Stimulated activated CD8-positive, alpha-beta memory T cell treated with anti-CD3 and anti-CD28 coated beads, Interleukin-2, amount 100 ng/mL, for 48 hours (primary cell): ENCODE measurements around the gene FSCN2.
"Not testable (repeated sequence)": the region's sequence is repeated elsewhere in the genome, so short reads cannot be mapped to it uniquely, and the experiment has no call there.

ENCODE experiments used
- DNase-seq, 2 donors: peaks; one replicate each; pipeline ENCODE4 v3.0.0-alpha.2; 2020; ENCODE audit warnings: low read depth in 2 of 2

FSCN2 gene

DNA sequence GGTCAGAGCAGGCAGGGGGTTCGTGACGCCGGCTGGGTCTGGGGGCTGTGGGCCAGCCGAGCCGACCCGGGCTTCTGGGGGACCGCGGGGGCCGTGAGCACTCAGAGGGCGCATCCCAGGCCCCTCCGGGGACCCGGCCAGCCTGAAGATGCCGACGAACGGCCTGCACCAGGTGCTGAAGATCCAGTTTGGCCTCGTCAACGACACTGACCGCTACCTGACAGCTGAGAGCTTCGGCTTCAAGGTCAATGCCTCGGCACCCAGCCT, 140 bp downstream of the FSCN2 start:
- DNase-seq = no peak

- no peak for DNase-seq
Measured at GRCh38 chr17:81528651-81529436, 667 bp downstream of the FSCN2 start.

DNA sequence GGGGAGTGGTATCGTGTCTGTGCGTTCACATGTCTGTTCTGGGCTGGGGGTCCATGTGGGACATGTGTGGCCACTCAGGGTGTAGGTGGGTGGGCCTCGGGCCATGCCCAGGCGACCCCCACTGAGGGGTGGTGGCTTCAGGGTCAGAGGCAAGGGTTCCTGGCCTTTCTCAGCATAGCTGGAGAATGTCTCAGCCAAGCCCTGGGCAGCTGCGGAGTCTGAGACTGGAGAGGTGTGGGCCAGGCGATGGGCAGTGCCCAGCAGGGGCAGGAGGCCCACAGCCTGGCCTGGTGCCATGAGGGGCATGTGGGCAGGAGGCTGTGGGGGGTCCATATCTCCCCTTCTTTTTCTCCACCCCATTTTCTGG, 1.2 kb downstream of the FSCN2 start:
- DNase-seq = no peak

DNA sequence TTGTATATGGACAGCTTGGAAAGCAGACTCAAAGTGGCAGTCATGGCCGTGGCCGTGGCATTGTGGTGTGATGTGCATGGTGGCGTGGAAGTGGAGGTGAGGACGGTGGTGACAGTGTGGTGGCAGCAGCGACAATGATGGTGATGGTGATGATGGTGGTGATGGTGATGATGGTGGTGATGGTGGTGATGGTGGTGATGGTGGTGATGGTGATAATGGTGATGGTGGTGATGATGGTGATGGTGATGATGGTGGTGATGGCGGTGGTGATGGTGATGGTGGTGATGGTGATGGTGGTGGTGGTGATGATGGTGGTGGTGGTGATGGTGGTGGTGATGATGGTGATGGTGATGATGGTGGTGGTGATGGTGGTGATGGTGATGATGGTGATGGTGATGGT, 2.8 kb downstream of the FSCN2 start:
- not testable (repeated sequence) for DNase-seq

DNA sequence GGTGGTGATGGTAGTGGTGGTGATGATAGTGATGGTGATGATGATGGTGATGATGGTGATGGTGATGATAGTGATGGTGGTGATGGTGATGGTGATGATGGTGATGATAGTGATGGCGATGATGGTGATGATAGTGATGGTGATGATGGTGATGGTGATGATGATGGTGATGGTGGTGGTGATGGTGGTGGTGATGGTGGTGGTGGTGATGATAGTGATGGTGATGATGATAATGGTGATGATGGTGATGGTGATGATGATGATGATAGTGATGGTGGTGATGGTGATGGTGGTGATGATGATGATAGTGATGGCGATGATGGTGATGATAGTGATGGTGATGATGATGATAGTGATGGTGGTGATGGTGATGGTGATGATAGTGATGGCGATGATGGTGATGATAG, 3.8 kb downstream of the FSCN2 start:
- not testable (repeated sequence) for DNase-seq

DNA sequence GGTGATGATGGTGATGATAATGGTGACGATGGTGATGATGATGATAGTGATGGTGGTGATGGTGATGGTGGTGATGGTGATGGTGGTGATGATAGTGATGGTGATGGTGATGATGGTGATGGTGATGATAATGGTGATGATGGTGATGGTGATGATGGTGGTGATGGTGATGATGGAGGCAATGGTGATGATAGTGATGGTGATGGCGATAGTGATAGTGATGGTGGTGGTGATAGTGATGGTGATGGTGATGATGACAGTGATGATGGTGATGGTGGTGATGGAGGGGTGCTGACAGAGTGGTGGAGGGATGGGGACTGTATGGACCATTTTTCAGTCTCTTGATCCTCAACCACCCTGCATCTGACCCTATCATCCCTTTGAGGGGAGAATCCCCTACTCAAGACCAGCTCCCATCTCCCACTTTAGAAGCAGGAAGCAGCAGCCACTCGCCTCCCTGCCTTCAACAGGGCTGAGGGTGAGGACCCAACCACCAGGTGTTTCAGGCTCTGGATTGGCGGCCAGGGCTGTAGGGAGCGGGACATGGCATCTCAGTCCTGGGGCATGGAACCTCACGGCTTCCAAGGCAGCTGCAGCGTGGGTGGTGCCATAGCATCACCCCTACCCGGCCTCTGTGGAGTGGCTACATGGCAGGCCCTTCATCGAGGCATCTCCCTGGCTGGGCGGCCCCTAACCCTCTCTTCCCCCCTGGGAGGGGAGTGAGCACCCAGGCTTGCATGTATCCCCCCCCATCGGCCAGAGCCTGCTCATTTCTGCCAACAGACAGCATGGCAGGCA, 4.5 kb downstream of the FSCN2 start:
- DNase-seq = no peak

- DNase-seq = no peak
Measured at GRCh38 chr17:81533339-81534141, 5.4 kb downstream of the FSCN2 start.

DNA sequence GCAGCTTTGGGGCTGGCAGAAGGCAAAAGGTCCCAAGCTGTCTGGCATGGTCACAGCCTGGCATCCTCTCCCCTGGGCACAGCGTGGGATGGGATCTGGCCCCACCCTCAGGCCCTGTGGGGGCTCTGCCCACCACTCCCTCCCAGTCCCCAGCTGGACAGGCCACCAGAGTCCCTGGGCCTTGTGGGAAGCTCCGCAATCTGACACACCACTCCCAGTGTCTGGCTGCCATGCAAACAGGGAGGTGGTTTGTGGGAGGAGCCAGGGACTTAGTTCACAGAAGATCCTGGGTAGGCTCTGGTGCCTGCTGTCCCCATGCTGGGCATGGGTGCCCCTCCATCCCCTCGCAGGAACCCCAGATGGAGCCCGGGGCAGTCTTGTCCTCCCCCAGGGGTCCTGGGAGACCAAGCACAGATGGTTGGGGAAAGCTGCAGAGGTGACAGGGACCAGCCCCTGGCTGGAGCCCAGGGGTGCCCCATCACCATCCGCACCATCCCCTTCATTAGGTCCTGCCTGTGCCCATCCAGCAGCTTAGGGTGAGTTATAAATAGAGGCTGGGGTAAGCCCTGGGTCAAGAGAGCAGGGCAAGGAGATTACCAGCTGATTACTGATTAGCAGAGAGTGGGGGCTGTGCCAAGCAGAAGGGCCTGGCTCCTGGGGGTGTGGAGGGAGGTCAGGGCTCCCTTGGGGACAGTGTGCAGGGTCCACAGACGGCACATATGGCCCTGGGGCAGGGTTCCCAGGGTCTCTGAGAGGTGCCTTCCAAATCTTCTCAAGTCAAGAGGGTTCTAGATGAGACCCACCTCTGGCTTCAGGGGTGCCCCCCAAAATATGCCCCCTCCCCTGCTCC, 6.2 kb downstream of the FSCN2 start:
- no peak for DNase-seq

GRCh38 chr17:81535007-81535328, 6.8 kb downstream of the FSCN2 start:
- DNase-seq = no peak

DNA sequence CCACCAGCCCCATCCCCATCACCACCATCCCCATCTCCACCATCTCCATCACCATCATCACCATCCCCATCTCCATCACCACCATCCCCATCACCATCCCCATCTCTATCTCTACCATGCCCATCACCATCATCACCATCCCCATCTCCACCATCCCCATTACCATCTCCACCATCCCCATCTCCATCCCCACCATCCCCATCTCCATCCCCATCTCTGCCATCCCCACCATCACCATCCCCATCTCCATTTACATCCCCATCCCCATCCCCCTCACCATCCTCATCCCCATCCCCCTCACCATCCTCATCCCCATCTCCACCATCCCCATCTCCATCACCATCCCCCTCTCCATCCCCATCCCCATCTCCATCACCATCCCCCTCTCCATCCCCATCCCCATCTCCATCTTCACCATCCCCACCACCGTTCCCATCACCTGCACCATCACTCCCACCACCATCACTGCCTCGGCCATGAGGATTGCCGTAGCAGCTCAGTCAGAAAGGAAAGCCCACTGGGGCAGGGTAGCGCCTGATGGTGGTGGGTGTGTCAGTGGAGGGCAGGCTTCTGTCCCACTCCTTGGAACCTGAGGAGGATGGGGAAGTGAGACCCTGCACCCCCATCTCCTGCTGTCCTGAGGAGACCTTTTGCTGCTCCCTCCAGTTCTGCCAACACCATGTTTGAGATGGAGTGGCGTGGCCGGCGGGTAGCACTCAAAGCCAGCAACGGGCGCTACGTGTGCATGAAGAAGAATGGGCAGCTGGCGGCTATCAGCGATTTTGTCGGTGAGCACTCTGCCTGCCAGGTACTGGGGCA, 7.5 kb downstream of the FSCN2 start:
- no peak for DNase-seq

- no peak for DNase-seq
Measured at GRCh38 chr17:81536299-81537290, 8.4 kb downstream of the FSCN2 start.

DNA sequence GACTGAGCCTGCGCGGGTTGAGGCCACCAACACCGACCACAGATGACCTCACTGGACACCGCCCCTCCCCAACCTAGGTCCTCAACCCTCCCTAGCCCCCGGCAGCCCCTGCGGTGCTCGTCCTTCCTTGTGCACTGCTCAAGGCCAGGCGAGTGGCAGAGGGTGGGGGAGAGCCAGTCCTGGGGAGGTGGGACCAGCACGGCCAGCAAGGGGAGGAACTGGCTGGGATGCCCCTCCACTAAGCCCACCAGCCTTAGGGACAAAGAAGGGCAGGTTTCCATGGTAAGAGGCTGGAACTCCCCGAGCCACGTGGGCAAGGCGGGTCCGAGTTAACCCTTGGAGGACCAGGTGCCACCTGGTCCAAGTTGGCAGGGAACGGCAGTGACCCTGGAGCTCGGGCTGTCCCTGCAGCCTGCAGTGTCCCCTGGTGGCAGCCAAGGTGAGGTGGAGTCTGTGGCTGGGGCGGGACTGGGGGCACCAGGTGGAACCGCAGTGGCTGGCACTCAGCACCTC, 9.2 kb downstream of the FSCN2 start:
- no peak for DNase-seq

DNA sequence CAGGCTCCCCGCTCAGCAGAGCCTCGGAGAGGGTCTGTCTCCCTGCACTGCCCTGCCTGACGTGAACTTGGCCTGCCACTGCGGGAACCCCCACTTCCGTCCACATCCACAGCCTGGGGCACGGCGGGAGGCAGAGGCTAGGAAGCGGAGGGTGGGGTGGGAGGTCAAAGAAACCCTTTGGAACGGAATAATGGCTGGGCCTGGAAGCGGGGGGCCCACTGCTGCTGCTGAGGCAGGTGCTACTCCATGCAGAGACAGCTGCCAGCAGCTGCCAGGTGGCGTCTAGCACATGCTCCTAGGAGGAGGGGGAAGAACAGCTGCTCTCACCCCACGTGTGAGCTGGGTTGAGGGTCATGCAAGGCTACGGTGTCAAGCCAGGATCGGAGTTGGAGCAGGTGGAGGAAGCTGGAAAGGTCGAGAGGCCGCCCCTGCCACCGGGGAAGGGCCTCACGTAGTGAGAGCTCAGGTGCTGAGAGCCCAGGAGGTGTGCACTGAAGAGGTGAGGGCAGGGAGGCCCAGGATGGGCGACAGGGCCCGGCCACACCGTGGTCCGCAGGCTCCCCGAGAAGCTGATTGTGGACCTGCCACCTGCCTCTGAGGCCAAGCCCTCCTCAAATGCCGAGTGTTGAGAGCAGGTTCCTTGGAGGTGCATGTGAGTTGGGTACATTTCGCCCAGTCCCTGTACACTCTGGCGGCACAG, 9.8 kb downstream of the FSCN2 start:
- DNase-seq = no peak

- DNase-seq = no peak
Measured at GRCh38 chr17:81538651-81539570, 10.7 kb downstream of the FSCN2 start.

DNA sequence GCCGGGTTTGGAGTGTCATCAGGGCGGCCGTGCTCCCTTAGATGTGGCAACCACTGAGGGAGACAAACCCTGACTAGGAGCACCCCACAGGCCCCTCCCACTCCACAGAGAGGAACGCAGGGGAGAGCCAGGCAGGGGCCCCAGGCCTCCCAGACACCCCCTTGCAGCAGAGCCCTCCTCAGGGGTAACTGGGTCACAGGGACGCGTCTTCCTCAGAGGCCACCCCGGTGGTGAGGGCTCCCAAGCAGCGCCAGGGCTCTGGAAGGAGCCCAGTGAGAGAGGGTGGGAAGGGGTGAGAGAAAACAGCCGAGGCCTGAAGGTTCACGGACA, 11.4 kb downstream of the FSCN2 start:
- DNase-seq = no peak

- DNase-seq = no peak
Measured at GRCh38 chr17:81539961-81540675, 11.9 kb downstream of the FSCN2 start.

DNA sequence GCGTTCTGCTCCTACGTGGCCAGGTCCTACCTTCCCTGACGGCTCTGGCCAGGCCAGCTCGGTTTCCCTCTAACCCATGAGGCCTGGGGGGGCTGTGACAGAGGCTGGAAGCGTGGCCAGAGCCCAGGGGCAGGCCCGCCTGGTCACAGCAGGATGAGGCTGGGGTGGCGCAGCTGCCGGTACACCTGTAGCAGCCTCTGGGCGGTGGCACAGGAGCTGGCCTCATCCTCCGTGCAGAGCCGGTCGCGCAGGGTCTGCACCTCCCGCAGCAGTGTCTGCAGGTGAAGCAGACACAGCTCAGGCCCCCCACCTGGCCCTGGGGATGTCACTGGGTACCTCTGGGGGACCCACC, 12.5 kb downstream of the FSCN2 start:
- no peak for DNase-seq
